Body of pancreas (tissue), 4 donors: ENCODE data around the gene DENND11. TPM values are rescaled to one million over a fixed set of nuclear protein-coding genes. Genes with fewer than 3 reads are reported as not detected.
"Not testable (repeated sequence)": the region's sequence is repeated elsewhere in the genome, so short reads cannot be mapped to it uniquely, and the experiment has no call there.

Experiments used
- ATAC-seq: fragments of 150-250 bp; one replicate; pipeline ENCODE4 v1.9.1; 2016
- DNase-seq, 4 donors: peaks; one replicate each; pipeline ENCODE4 v3.0.0-alpha.2; 2019
- H3K27ac ChIP-seq, 4 donors: fragments of 200-600 bp; sonication (generic); 1 replicate in 3 of 4; 2 replicates in 1 of 4; pipeline versions ENCODE4 v1.5.1 to v1.6.1; 2016 to 2019; ENCODE audit warnings: mild to moderate bottlenecking in 1 of 4, mixed read lengths in 1 of 4, moderate library complexity in 1 of 4
- H3K27me3 ChIP-seq, 2 donors: fragments of 200-600 bp; sonication (generic); one replicate each; pipeline ENCODE4 v1.6.0; 2016; ENCODE audit warnings: mild to moderate bottlenecking in 1 of 2
- H3K36me3 ChIP-seq, 2 donors: fragments of 200-600 bp; sonication (generic); replicated peaks in 1 of 2; 2 replicates each; pipeline ENCODE4 v1.5.1; 2016; ENCODE audit warnings: low read depth in 2 of 2; ENCODE audit not compliant: insufficient read depth in 1 of 2
- H3K4me1 ChIP-seq: fragments of 200-600 bp; sonication (generic); one replicate; pipeline ENCODE4 v1.6.0; 2016
- H3K4me3 ChIP-seq, 2 donors: fragments of 200-600 bp; sonication (generic); 1 replicate in 1 of 2; 2 replicates in 1 of 2; pipeline ENCODE4 v1.5.1; 2016 to 2019
- H3K9me3 ChIP-seq, 3 donors: fragments of 200-600 bp; sonication (generic); 1 replicate in 2 of 3; 2 replicates in 1 of 3; pipeline ENCODE4 v1.5.1; 2016
- CTCF ChIP-seq, 7 experiments: fragments of 450-650 bp in 4 of 7; fragments of 200-600 bp in 3 of 7; sonication (generic) in 3 of 7; IDR thresholded peaks; one replicate each; pipeline ENCODE4 v1.5.1; 2016 to 2019; ENCODE audit warnings: antibody characterized with exemption in 7 of 7
- POLR2A ChIP-seq, 3 donors: fragments of 450-650 bp; IDR thresholded peaks; one replicate each; pipeline ENCODE4 v1.6.1; 2016; ENCODE audit warnings: antibody characterized with exemption in 3 of 3, mild to moderate bottlenecking in 2 of 3
- WGBS, 2 donors: methylation state at CpG; one replicate each; pipeline ENCODE4 v1.1.5; 2017; 5-methylcytosine and 5-hydroxymethylcytosine counted together
- intact Hi-C: fragments of 100-400 bp; cut with DNase I; formaldehyde crosslinking; loops from one replicate; pipeline ENCODE4 v1.15.1; 2023
- total RNA-seq, 2 donors: library from RNA; depleted of rRNA; stranded (reverse); fragments of >200 nt; gene quantifications; one replicate each; pipeline ENCODE4 v1.1.0, GENCODE V29; 2016

The DENND11 gene
- total RNA-seq, 2 donors from 2014 or later, result 17.8 to 31.9 TPM

- 13 to 31% methylated on average over 6 of the region's 6 CpGs for WGBS, 2 donors
- H3K4me3 ChIP-seq, result no peak overlapping the region
- H3K4me1 ChIP-seq, result peaks cover 58% of the 10 kb centered on the region
- H3K36me3 ChIP-seq, result no peaks in the 10 kb centered on the region
- peak overlapping the region in 3 of 4 donors; percentile 17 to 53 (median 43) for H3K27ac ChIP-seq
- intact Hi-C loops, result no loop called here
- ATAC-seq (peak; percentile 84), DNase-seq (peak; percentile 60 to 80 (median 74))
- TF ChIP-seq POLR2A (IDR thresholded peaks at IDR 0.05) (no peak), CTCF (IDR thresholded peaks at IDR 0.05) (no peak)
- no peaks in the 10 kb centered on the region for H3K27me3 ChIP-seq
- no peaks in the 10 kb centered on the region for H3K9me3 ChIP-seq
Measured at GRCh38 chr7:141695803-141696289, 6.1 kb downstream of the DENND11 start.

GRCh38 chr7:141693082-141693481 is 8.9 kb downstream of the DENND11 start:
- Histone ChIP-seq H3K4me3 (no peak overlapping the region), H3K27ac (no peak overlapping the region), H3K4me1 (peaks cover 36% of the 10 kb centered on the region), H3K27me3 (no peaks in the 10 kb centered on the region), H3K36me3 (no peaks in the 10 kb centered on the region), H3K9me3 (no peaks in the 10 kb centered on the region)
- TF ChIP-seq CTCF (IDR thresholded peaks at IDR 0.05) (no peak), POLR2A (IDR thresholded peaks at IDR 0.05) (no peak)
- DNase-seq, result no peak
- intact Hi-C loops, result no loop called here
- no peak for ATAC-seq
- 52 to 62% methylated on average over 3 of the region's 3 CpGs for WGBS, 2 donors

GRCh38 chr7:141691961-141692360 is 10.0 kb downstream of the DENND11 start:
- TF ChIP-seq CTCF (IDR thresholded peaks at IDR 0.05), result no peak
- TF ChIP-seq POLR2A (IDR thresholded peaks at IDR 0.05), result no peak
- H3K9me3 ChIP-seq, result no peaks in the 10 kb centered on the region
- no peak for ATAC-seq

GRCh38 chr7:141691540-141691939 is 10.4 kb downstream of the DENND11 start:
- WGBS, 2 donors, result 72 to 77% methylated on average over 3 of the region's 3 CpGs
- intact Hi-C loops, result no loop called here
- TF ChIP-seq POLR2A (IDR thresholded peaks at IDR 0.05) (no peak), CTCF (IDR thresholded peaks at IDR 0.05) (no peak)
- no peak for DNase-seq
- Histone ChIP-seq H3K4me3 (no peak overlapping the region), H3K27ac (no peak overlapping the region), H3K27me3 (no peaks in the 10 kb centered on the region), H3K36me3 (no peaks in the 10 kb centered on the region), H3K4me1 (peaks cover 20% of the 10 kb centered on the region), H3K9me3 (no peaks in the 10 kb centered on the region)
- no peak for ATAC-seq

More at GRCh38 chr7:141691961-141692360, 10.0 kb downstream of the DENND11 start:
- no peak overlapping the region for H3K4me3 ChIP-seq
- H3K36me3 ChIP-seq, result no peaks in the 10 kb centered on the region
- no peaks in the 10 kb centered on the region for H3K27me3 ChIP-seq
- intact Hi-C loops, result no loop called here
- peaks cover 25% of the 10 kb centered on the region for H3K4me1 ChIP-seq
- DNase-seq, result no peak
- no peak overlapping the region for H3K27ac ChIP-seq
- 79 to 82% methylated on average over 4 of the region's 4 CpGs for WGBS, 2 donors

- ATAC-seq, H3K27ac ChIP-seq, DNase-seq, intact Hi-C loops, H3K4me1 ChIP-seq, H3K4me3 ChIP-seq, H3K27me3 ChIP-seq, H3K9me3 ChIP-seq, H3K36me3 ChIP-seq: not testable (repeated sequence)
- 97 to 100% methylated on average over 3 of the region's 3 CpGs for WGBS, 2 donors
Measured at GRCh38 chr7:141689072-141689825, 12.7 kb downstream of the DENND11 start.
